ENCODE data around the gene PCBP1. TPM values are rescaled to one million over a fixed set of nuclear protein-coding genes. Genes with fewer than 3 reads are reported as not detected.

The PCBP1 gene
- 30.7 and 40.1 TPM in 2 replicates for total RNA-seq (2014; rRNA removed; shearing (Covaris generic))

DNA sequence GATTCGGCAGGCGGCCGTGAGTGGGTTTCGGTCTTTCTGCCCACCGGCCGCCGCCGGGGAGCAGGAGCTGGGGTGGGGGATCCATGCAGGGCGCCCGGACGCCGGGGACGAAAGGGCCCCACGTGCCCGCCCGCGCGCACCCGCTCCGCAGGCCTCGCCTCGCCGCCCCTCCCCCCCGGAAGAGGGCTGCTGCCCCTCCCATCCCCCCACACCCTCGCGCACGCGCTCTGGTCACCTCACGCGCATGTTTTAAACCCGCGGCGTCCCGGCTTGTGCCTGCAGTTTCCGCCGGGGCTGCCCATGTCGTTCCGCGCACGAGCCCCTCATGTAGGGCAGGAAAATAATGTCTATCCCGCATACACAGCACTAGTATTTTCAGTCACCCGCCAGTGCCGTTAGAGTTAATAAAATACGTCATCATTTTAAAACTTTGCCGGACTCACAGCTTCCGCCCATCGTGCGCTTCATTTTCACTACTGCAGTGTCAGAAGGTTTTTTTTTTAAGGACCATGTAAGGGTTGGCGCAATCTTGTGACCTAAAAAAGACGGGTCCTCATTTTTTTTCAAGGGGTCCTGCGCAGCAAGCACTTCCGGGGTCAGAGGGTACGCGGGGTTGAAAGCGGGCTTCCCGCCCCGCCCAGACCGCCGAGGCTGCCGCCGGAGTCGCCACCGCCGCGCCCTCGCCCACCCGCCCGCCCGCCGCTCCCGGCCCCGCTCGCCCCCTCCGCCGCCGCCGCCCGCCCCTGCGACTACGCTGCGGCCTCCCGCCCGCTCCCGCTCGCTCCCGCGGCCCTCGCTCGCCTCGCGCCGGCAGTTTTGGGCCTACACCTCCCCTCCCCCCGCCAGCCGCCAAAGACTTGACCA is at the start of gene PCBP1:
TSS of gene PCBP1 (plus strand) at position 640 of the 864 bp plus-strand sequence. CDS start 267 bp downstream, outside the sequence.

Small RNA genes lying within 50 kb of the gene (small RNA-seq; reads per million reads assigned to genes)
- gene RN7SL470P: not detected

Other genes with a start within 250 kb of the PCBP1 start
- gene SNRNP27, start 193.5 kb upstream of the PCBP1 start, total RNA-seq (2014; rRNA removed; shearing (Covaris generic)): 53.8 and 56.6 TPM in 2 replicates
- 6.3 and 8.0 TPM in 2 replicates for gene MXD1, start 172.4 kb upstream of the PCBP1 start, total RNA-seq (2014; rRNA removed; shearing (Covaris generic))
- 0.34 and 0.61 TPM in 2 replicates for gene ASPRV1, start 125.8 kb upstream of the PCBP1 start, total RNA-seq (2014; rRNA removed; shearing (Covaris generic))
- 12.2 and 27.1 TPM in 2 replicates for gene C2orf42, start 103.5 kb downstream of the PCBP1 start, total RNA-seq (2014; rRNA removed; shearing (Covaris generic))
- 64.4 and 72.8 TPM in 2 replicates for gene TIA1, start 161.2 kb downstream of the PCBP1 start, total RNA-seq (2014; rRNA removed; shearing (Covaris generic))
- gene PCYOX1, start 170.7 kb downstream of the PCBP1 start, total RNA-seq (2014; rRNA removed; shearing (Covaris generic)): 9.5 and 10.3 TPM in 2 replicates
- 670 and 741 TPM in 2 replicates for gene SNRPG, start 206.3 kb downstream of the PCBP1 start, total RNA-seq (2014; rRNA removed; shearing (Covaris generic))
- 52.7 and 53.6 TPM in 2 replicates for gene FAM136A, start 214.6 kb downstream of the PCBP1 start, total RNA-seq (2014; rRNA removed; shearing (Covaris generic))

All from A375 (cell line).